Astrocyte (in vitro differentiated cells and primary cell): Measurements from ENCODE around the gene GPAT2.
"Not testable (repeated sequence)": the region's sequence is repeated elsewhere in the genome, so short reads cannot be mapped to it uniquely, and the experiment has no call there.

Experiments
- EZH2 ChIP-seq: IDR thresholded peaks from 2 replicates; pipeline ENCODE4 v1.6.1; 2012; ENCODE audit warnings: mild to moderate bottlenecking, low read length, inconsistent platforms; ENCODE audit not compliant: insufficient read depth
- TF ChIP-seq, protein P1 (sequence below): IDR thresholded peaks from 2 replicates; pipeline ENCODE4 v1.5.1; 2011; ENCODE audit warnings: low read depth, mild to moderate bottlenecking, inconsistent platforms, low read length, moderate library complexity; ENCODE audit not compliant: insufficient read depth

DNA sequence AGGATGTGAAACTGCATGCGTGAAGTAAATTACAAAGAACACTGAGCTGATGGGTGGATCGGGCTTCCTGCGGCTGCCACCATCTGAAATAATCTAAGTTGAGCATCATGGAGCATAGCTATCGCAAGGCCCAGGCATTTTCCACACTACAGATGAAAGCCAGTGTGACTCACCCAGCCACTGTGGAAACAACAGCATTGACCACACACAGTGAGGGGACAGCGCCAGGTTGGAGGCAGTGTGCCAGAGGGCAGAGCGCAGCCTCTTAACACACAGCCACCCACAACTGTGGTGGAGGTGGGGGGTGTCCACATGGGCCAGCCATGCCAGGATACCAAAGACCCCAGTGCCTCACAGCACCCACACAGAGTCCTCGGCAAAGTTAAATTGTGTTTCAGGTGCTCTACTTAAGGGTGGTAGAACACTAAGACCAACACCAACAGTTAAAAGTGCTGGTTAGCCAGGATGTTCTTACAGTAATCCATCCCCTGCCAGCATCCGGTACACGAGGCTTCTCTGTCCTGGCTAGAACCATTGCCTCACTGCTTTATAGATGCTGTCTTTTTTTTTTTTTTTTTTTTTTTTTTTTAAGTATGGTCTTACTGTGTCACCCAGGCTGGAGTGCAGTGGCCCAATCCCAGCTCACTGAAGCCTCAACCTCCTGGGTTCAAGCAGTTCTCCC lies 14.7 kb downstream of the GPAT2 start:
- TF ChIP-seq EZH2 = not testable (repeated sequence)
- TF ChIP-seq, protein P1, sequence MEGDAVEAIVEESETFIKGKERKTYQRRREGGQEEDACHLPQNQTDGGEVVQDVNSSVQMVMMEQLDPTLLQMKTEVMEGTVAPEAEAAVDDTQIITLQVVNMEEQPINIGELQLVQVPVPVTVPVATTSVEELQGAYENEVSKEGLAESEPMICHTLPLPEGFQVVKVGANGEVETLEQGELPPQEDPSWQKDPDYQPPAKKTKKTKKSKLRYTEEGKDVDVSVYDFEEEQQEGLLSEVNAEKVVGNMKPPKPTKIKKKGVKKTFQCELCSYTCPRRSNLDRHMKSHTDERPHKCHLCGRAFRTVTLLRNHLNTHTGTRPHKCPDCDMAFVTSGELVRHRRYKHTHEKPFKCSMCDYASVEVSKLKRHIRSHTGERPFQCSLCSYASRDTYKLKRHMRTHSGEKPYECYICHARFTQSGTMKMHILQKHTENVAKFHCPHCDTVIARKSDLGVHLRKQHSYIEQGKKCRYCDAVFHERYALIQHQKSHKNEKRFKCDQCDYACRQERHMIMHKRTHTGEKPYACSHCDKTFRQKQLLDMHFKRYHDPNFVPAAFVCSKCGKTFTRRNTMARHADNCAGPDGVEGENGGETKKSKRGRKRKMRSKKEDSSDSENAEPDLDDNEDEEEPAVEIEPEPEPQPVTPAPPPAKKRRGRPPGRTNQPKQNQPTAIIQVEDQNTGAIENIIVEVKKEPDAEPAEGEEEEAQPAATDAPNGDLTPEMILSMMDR = not testable (repeated sequence)
